AML-193 (cell line): ENCODE data around the gene P2RY2.

ENCODE experiments used
- DNase-seq, 2 experiments: peaks; one replicate each; lab custom pipeline; 2025; lab: John Stamatoyannopoulos, UW

P2RY2 gene

GRCh38 chr11:73218106-73218829, at the start of gene P2RY2:
Gene P2RY2, plus strand, starts transcription at chr11:73218281. Its CDS starts 15,879 bp downstream, at chr11:73234160.
- DNase-seq: no peak

GRCh38 chr11:73168925-73169579, 49.0 kb upstream of the P2RY2 start:
- DNase-seq: no peak

- DNase-seq: no peak
Observed at GRCh38 chr11:73170140-73170539, 47.9 kb upstream of the P2RY2 start.

- no peak for DNase-seq
Observed at GRCh38 chr11:73171436-73172161, 46.5 kb upstream of the P2RY2 start.

- DNase-seq: no peak
Observed at GRCh38 chr11:73172992-73173656, 45.0 kb upstream of the P2RY2 start.

GRCh38 chr11:73173755-73174494, 44.2 kb upstream of the P2RY2 start:
- DNase-seq: no peak

- DNase-seq: no peak
Observed at GRCh38 chr11:73174495-73174791, 43.6 kb upstream of the P2RY2 start.

GRCh38 chr11:73175551-73176144, 42.4 kb upstream of the P2RY2 start:
- no peak for DNase-seq

- no peak for DNase-seq
Observed at GRCh38 chr11:73176145-73176873, 41.8 kb upstream of the P2RY2 start.

GRCh38 chr11:73176874-73177155, 41.3 kb upstream of the P2RY2 start:
- no peak for DNase-seq

GRCh38 chr11:73177380-73177777, 40.7 kb upstream of the P2RY2 start:
- DNase-seq: no peak

- DNase-seq: peak; percentile 60 to 76
Observed at GRCh38 chr11:73177778-73178539, 40.1 kb upstream of the P2RY2 start.

GRCh38 chr11:73178681-73179080, 39.4 kb upstream of the P2RY2 start:
- no peak for DNase-seq

GRCh38 chr11:73182824-73183321, 35.2 kb upstream of the P2RY2 start:
- no peak for DNase-seq

GRCh38 chr11:73184953-73185671, 33.0 kb upstream of the P2RY2 start:
- peak; percentile 87 to 88 for DNase-seq

GRCh38 chr11:73185680-73186293, 32.3 kb upstream of the P2RY2 start:
- peak; percentile 35 to 65 for DNase-seq

- DNase-seq: peak; percentile 54 to 60
Observed at GRCh38 chr11:73186294-73186850, 31.7 kb upstream of the P2RY2 start.

- peak in 1 of 2 experiments; percentile 14 for DNase-seq
Observed at GRCh38 chr11:73186886-73187285, 31.2 kb upstream of the P2RY2 start.

- DNase-seq: no peak
Observed at GRCh38 chr11:73187854-73188253, 30.2 kb upstream of the P2RY2 start.
